ENCODE measurements around the gene CST6.

CST6 gene

GRCh38 chr11:66056501-66056900 is 44.7 kb downstream of the CST6 start:
- no peaks in the 10 kb centered on the region for H3F3A ChIP-seq (ENCODE audit: low read depth)
- TF ChIP-seq EZH2phosphoT487 (IDR thresholded peaks at IDR 0.05; ENCODE audit: borderline replicate concordance) (no peak), CTCF (conservative IDR thresholded peaks at IDR 0.05; ENCODE audit: low read length) (no peak)
- H3K4me2 ChIP-seq (ENCODE audit: low read depth, low read length, poor library complexity, severe bottlenecking): no peak overlapping the region
- H3K4me1 ChIP-seq (ENCODE audit: insufficient read depth, low read length, poor library complexity, severe bottlenecking): peaks cover 12% of the 10 kb centered on the region
- peaks cover 67% of the 10 kb centered on the region; the same call in 1 of the 2 replicates for H3K36me3 ChIP-seq (ENCODE audit: insufficient read depth, low read length)
- peaks cover 17% of the 10 kb centered on the region for H4K20me1 ChIP-seq (ENCODE audit: insufficient read depth, low read length, poor library complexity, severe bottlenecking)
- H3K9ac ChIP-seq (ENCODE audit: low read depth, low read length, poor library complexity, severe bottlenecking): no peak overlapping the region
- no peak overlapping the region for H3K4me3 ChIP-seq (ENCODE audit: low read length, poor library complexity, severe bottlenecking)
- no peaks in the 10 kb centered on the region for H3K9me3 ChIP-seq (ENCODE audit: insufficient read depth, low read depth, low read length)
- no peaks in the 10 kb centered on the region for H3K9me2 ChIP-seq (replicated peaks; ENCODE audit: low read depth, low read length)
- peaks cover 44% of the 10 kb centered on the region for H3K79me2 ChIP-seq (ENCODE audit: insufficient read depth, low read length)
- no peak overlapping the region for H2AFZ ChIP-seq (ENCODE audit: low read length)
- no peaks in the 10 kb centered on the region for H3K27me3 ChIP-seq (ENCODE audit: insufficient read depth, low read length, poor library complexity, severe bottlenecking)

- peaks cover 34% of the 10 kb centered on the region; the same call in 1 of the 2 replicates for H3K79me2 ChIP-seq (ENCODE audit: insufficient read depth, low read length)
- H3K4me1 ChIP-seq (ENCODE audit: insufficient read depth, low read length, poor library complexity, severe bottlenecking): no peaks in the 10 kb centered on the region
- no peaks in the 10 kb centered on the region for H3K9me3 ChIP-seq (ENCODE audit: insufficient read depth, low read depth, low read length)
- H3K4me3 ChIP-seq (ENCODE audit: low read length, poor library complexity, severe bottlenecking): no peak overlapping the region
- H3K27me3 ChIP-seq (ENCODE audit: insufficient read depth, low read length, poor library complexity, severe bottlenecking): no peaks in the 10 kb centered on the region
- no peak overlapping the region for H3K9ac ChIP-seq (ENCODE audit: low read depth, low read length, poor library complexity, severe bottlenecking)
- no peak overlapping the region for H2AFZ ChIP-seq (ENCODE audit: low read length)
- H3K36me3 ChIP-seq (ENCODE audit: insufficient read depth, low read length): peaks cover 94% of the 10 kb centered on the region
- no peaks in the 10 kb centered on the region for H3F3A ChIP-seq (ENCODE audit: low read depth)
- TF ChIP-seq EZH2phosphoT487 (IDR thresholded peaks at IDR 0.05; ENCODE audit: borderline replicate concordance): no peak
- TF ChIP-seq CTCF (conservative IDR thresholded peaks at IDR 0.05; ENCODE audit: low read length): no peak
- no peaks in the 10 kb centered on the region for H3K9me2 ChIP-seq (replicated peaks; ENCODE audit: low read depth, low read length)
- no peak overlapping the region for H3K4me2 ChIP-seq (ENCODE audit: low read depth, low read length, poor library complexity, severe bottlenecking)
- H4K20me1 ChIP-seq (ENCODE audit: insufficient read depth, low read length, poor library complexity, severe bottlenecking): peaks cover 6% of the 10 kb centered on the region
Measured at GRCh38 chr11:66059966-66060680, 48.3 kb downstream of the CST6 start.

- Histone ChIP-seq H3K9me3 (ENCODE audit: insufficient read depth, low read depth, low read length) (no peaks in the 10 kb centered on the region), H3K9me2 (replicated peaks; ENCODE audit: low read depth, low read length) (no peaks in the 10 kb centered on the region), H3K4me2 (ENCODE audit: low read depth, low read length, poor library complexity, severe bottlenecking) (no peak overlapping the region), H3K9ac (ENCODE audit: low read depth, low read length, poor library complexity, severe bottlenecking) (no peak overlapping the region), H3K4me1 (ENCODE audit: insufficient read depth, low read length, poor library complexity, severe bottlenecking) (no peaks in the 10 kb centered on the region), H3K4me3 (ENCODE audit: low read length, poor library complexity, severe bottlenecking) (no peak overlapping the region), H3F3A (ENCODE audit: low read depth) (no peaks in the 10 kb centered on the region), H2AFZ (ENCODE audit: low read length) (no peak overlapping the region), H4K20me1 (ENCODE audit: insufficient read depth, low read length, poor library complexity, severe bottlenecking) (peaks cover 4% of the 10 kb centered on the region), H3K79me2 (ENCODE audit: insufficient read depth, low read length) (peaks cover 30% of the 10 kb centered on the region; the same call in 1 of the 2 replicates), H3K27me3 (ENCODE audit: insufficient read depth, low read length, poor library complexity, severe bottlenecking) (no peaks in the 10 kb centered on the region), H3K36me3 (ENCODE audit: insufficient read depth, low read length) (peaks cover 91% of the 10 kb centered on the region)
- TF ChIP-seq CTCF (conservative IDR thresholded peaks at IDR 0.05; ENCODE audit: low read length) (no peak), EZH2phosphoT487 (IDR thresholded peaks at IDR 0.05; ENCODE audit: borderline replicate concordance) (no peak)
Measured at GRCh38 chr11:66061268-66061667, 49.5 kb downstream of the CST6 start.
